GM13977 (cell line): Measurements from ENCODE around the gene DENR.
"Not testable (repeated sequence)": the region's sequence is repeated elsewhere in the genome, so short reads cannot be mapped to it uniquely, and the experiment has no call there.

Source experiments
- DNase-seq: peaks from one replicate; pipeline ENCODE4 v3.0.0; 2012; ENCODE audit warnings: low spot score
- CTCF ChIP-seq: IDR thresholded peaks from 2 replicates; pipeline ENCODE4 v1.5.1; 2012; ENCODE audit warnings: mild to moderate bottlenecking, control low read depth; ENCODE audit not compliant: insufficient read depth; ENCODE audit errors: extremely low read depth, missing control alignments
- in situ Hi-C: fragments of 300-500 bp; cut with MboI; formaldehyde crosslinking; loops from one replicate; pipeline ENCODE4 v1.12.0; 2022; ENCODE audit warnings: low sequenced_read_pairs, low pct_unique_long_range_greater_than_20kb, mixed read lengths, inconsistent platforms; ENCODE audit not compliant: unreplicated experiment

Gene DENR

GRCh38 chr12:122749569-122750332 is 2.9 kb upstream of the DENR start:
- DNase-seq: no peak
- in situ Hi-C loops: loop anchor here (10.0 kb wide), 1 partner anchor 115 kb away; no protein-coding TSS in a partner anchor
- TF ChIP-seq CTCF: no peak

DNA sequence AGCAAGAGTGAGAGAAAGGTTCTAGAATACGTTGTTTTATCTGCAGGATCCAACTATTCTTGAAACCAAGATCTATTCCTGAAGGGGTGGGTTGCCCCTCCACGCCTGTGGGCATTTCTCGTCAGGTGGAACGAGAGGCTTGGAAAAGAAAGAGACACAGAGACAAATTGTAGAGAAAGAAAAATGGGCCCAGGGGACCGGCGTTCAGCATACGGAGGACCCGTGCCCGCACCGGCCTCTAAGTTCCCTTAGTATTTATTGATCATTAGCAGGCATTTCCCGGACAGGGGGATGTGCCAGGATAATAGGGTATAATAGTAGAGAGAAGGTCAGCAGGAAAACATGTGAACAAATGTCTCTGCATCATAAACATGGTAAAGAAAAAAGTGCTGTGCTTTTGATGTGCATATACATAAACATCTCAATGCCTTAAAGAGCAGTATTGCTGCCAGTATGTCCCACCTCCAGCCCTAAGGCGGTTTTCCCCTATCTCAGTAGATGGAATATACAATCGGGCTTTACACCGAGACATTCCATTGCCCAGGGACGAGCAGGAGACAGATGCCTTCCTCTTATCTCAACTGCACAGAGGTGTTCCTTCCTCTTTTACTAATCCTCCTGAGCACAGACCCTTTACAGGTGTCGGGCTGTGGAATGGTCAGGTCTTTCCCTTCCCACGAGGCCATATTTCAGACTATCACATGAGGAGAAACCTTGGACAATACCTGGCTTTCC is 1.7 kb upstream of the DENR start:
- in situ Hi-C loops: loop anchor here (10.0 kb wide), 1 partner anchor 116 kb away; no protein-coding TSS in a partner anchor

DNA sequence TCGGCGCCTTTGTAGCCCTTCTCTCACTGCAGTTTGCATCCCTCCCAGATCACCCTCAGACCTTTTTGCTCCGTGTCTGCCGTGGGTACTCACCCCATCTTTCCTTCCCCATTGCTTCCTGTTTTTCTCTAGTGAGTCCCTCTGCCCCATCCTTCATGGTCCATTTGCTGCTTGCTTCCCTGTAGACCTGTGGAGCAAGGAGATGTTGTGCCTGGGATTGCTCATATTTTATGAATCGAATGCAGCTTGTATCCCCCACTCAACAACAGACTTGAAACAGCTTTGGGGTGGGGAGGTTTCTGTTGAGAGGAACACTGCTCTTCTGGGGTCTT is 661 bp downstream of the DENR start:
- no peak for DNase-seq
- in situ Hi-C loops: loop anchor here (10.0 kb wide), 1 partner anchor 118 kb away; no protein-coding TSS in a partner anchor
- TF ChIP-seq CTCF: no peak

More for the DNA sequence above, 1.7 kb upstream of the DENR start:
- not testable (repeated sequence) for DNase-seq

DNA sequence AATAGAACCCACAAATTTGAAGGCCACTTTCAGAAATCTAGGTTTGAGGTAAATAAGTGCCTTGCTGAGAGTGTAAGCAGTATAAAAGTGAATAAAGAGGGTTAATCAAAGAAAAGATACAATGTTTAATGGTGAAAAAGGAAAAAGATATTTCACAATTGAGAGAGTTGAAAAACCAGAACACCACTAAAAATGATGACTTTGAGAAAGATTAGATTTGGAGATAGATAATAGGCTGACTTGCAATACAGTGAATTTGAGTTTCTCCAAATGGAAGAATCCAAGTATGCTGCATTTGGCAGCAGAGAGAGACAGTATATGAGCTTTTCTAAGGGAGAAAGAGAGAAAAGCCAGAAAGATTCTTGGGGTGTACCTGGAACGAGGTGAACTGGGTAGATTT is 2.2 kb downstream of the DENR start:
- no peak for TF ChIP-seq CTCF
- in situ Hi-C loops: loop anchor here (10.0 kb wide), 1 partner anchor 120 kb away; no protein-coding TSS in a partner anchor
- no peak for DNase-seq

DNA sequence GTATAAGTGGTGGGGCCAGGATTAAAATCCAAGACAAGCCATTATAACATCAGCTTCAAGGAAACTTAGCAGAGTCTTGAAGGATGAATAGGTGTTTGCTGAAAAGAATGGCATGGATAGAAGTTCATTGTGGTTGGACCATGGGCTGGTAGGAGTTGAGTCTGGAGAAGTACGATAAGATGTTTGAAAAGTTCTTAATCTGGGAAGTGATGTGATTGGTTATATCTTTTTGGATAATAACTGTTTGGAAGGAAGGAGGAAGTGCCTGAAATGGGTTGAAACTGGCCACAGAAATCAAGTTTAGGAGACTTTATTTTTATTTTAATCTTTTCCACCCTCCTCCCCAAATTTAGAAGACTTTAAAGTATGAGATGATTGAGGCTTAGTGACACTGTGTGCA is 4.9 kb downstream of the DENR start:
- DNase-seq: no peak

DNA sequence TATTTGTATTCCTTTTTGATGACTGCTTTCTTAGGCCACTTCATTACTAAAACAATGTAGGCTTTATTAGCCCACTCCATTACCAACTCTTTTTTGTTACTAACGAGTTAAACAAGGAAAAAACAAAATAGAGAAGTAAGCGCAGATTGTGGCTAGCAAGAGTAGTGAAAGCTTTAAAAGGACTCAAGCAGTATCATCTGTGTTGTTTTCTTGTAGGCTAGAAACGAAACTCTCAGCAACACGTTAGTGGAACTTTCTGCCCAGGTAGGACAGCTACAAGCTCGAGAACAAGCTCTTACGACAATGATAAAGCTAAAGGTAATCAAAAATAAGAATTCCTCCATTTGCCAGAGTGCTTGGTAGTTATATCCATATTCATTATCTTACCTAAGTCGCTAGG is 32.9 kb downstream of the DENR start:
- in situ Hi-C loops: no loop called here
- DNase-seq: no peak
- TF ChIP-seq CTCF: no peak

More for the DNA sequence above, 4.9 kb downstream of the DENR start:
- in situ Hi-C loops: loop anchor here (10.0 kb wide), 1 partner anchor 123 kb away; no protein-coding TSS in a partner anchor
- TF ChIP-seq CTCF: no peak

GRCh38 chr12:122788387-122788786 is 35.8 kb downstream of the DENR start:
- TF ChIP-seq CTCF: no peak

More at GRCh38 chr12:122788387-122788786, 35.8 kb downstream of the DENR start:
- in situ Hi-C loops: no loop called here
- no peak for DNase-seq
